HEK293T (cell line): ENCODE measurements around the gene GSTK1.

Experiments used
- CTCF ChIA-PET: fragments of 350-600 bp; formaldehyde crosslinking; extraction: SDS; loops from one replicate; lab custom pipeline; 2021; ENCODE audit warnings: antibody characterized with exemption, inconsistent platforms; lab: Yijun Ruan, JAX
- POLR2A ChIA-PET: fragments of 350-600 bp; formaldehyde crosslinking; extraction: SDS; loops from one replicate; lab custom pipeline; 2020; ENCODE audit warnings: antibody characterized with exemption, inconsistent platforms; lab: Yijun Ruan, JAX
- DNase-seq: peaks from one replicate; pipeline ENCODE4 v3.0.0; 2012; ENCODE audit warnings: mixed read lengths; ENCODE audit errors: extremely low spot score
- ARNT ChIP-seq: fragments of 450-650 bp; IDR thresholded peaks from 2 replicates; pipeline ENCODE4 v1.6.1; 2017; ENCODE audit warnings: mild to moderate bottlenecking
- BHLHE40 ChIP-seq: fragments of 450-650 bp; IDR thresholded peaks from 2 replicates; pipeline ENCODE4 v1.6.1; 2016; ENCODE audit warnings: mild to moderate bottlenecking, moderate library complexity, borderline replicate concordance
- CTBP1 ChIP-seq: fragments of 450-650 bp; IDR thresholded peaks from 2 replicates; pipeline ENCODE4 v1.6.1; 2016; ENCODE audit warnings: borderline replicate concordance
- ELF4 ChIP-seq: fragments of 450-650 bp; IDR thresholded peaks from 2 replicates; pipeline ENCODE4 v1.6.1; 2017; ENCODE audit warnings: antibody characterized with exemption
- FOXA1 ChIP-seq: fragments of 450-650 bp; IDR thresholded peaks from 2 replicates; pipeline ENCODE4 v1.6.1; 2016; ENCODE audit warnings: mild to moderate bottlenecking
- FOXK2 ChIP-seq: fragments of 450-650 bp; IDR thresholded peaks from 2 replicates; pipeline ENCODE4 v1.6.1; 2016; ENCODE audit warnings: mild to moderate bottlenecking
- FOXM1 ChIP-seq: fragments of 450-650 bp; IDR thresholded peaks from 2 replicates; pipeline ENCODE4 v1.6.1; 2017; ENCODE audit warnings: mild to moderate bottlenecking, borderline replicate concordance
- HDGF ChIP-seq: fragments of 450-650 bp; IDR thresholded peaks from 2 replicates; pipeline ENCODE4 v1.6.1; 2017; ENCODE audit warnings: antibody characterized with exemption, borderline replicate concordance
- L3MBTL2 ChIP-seq: fragments of 450-650 bp; conservative IDR thresholded peaks from 2 replicates; pipeline ENCODE4 v1.6.1; 2016; ENCODE audit warnings: mild to moderate bottlenecking
- LEF1 ChIP-seq: fragments of 450-650 bp; IDR thresholded peaks from 2 replicates; pipeline ENCODE4 v1.6.1; 2017; ENCODE audit warnings: mild to moderate bottlenecking, borderline replicate concordance
- NFRKB ChIP-seq: fragments of 450-650 bp; IDR thresholded peaks from 2 replicates; pipeline ENCODE4 v1.6.1; 2016; ENCODE audit warnings: mild to moderate bottlenecking, moderate library complexity
- PKNOX1 ChIP-seq: fragments of 450-650 bp; IDR thresholded peaks from 2 replicates; pipeline ENCODE4 v1.6.1; 2016
- SP1 ChIP-seq: fragments of 450-650 bp; IDR thresholded peaks from 2 replicates; pipeline ENCODE4 v1.6.1; 2017
- SUZ12 ChIP-seq: fragments of 450-650 bp; IDR thresholded peaks from 2 replicates; pipeline ENCODE4 v1.6.1; 2016; ENCODE audit warnings: mild to moderate bottlenecking
- TARDBP ChIP-seq: fragments of 450-650 bp; IDR thresholded peaks from 2 replicates; pipeline ENCODE4 v1.6.1; 2016
- ZNF384 ChIP-seq: fragments of 450-650 bp; IDR thresholded peaks from 2 replicates; pipeline ENCODE4 v1.6.1; 2016

Gene GSTK1

GRCh38 chr7:143283381-143283780, 20.1 kb downstream of the GSTK1 start:
- no peak for TF ChIP-seq LEF1
- TF ChIP-seq L3MBTL2 = no peak
- TF ChIP-seq FOXA1 = no peak
- TF ChIP-seq HDGF = no peak
- TF ChIP-seq ZNF384 = no peak
- no peak for TF ChIP-seq FOXK2
- no peak for TF ChIP-seq BHLHE40
- TF ChIP-seq NFRKB = no peak
- DNase-seq = no peak
- ChIA-PET CTCF (interaction anchor here (0.8 to 1.0 kb wide), 2 partner anchors 9 to 97 kb away, joined by 3 read pairs; no protein-coding TSS in a partner anchor), POLR2A (interaction anchor here (1.7 kb wide), 1 partner anchor 20 kb away, joined by 5 read pairs; the partner anchor contains the start of gene GSTK1)

GRCh38 chr7:143284591-143285469, 21.6 kb downstream of the GSTK1 start, which contains the start of gene TMEM139:
TMEM139 (plus strand) TSS chr7:143284958; CDS start chr7:143285958, 1,000 bp downstream.
- DNase-seq = peak; percentile 39
- ChIA-PET CTCF (no interaction called here), POLR2A (no interaction called here)
- no peak for TF ChIP-seq NFRKB
- TF ChIP-seq ELF4 = no peak
- no peak for TF ChIP-seq L3MBTL2
- TF ChIP-seq CTBP1 = no peak
- no peak for TF ChIP-seq BHLHE40
- no peak for TF ChIP-seq ARNT
- TF ChIP-seq FOXA1 = no peak
- TF ChIP-seq FOXM1 = no peak

GRCh38 chr7:143285470-143285778, 22.2 kb downstream of the GSTK1 start:
- DNase-seq = no peak
- ChIA-PET POLR2A (interaction anchor here (1.1 kb wide), 1 partner anchor 11 kb away, joined by 3 read pairs; no protein-coding TSS in a partner anchor), CTCF (no interaction called here)
- TF ChIP-seq CTBP1 (no peak), FOXM1 (no peak), SUZ12 (no peak), ARNT (no peak), FOXK2 (no peak), TARDBP (no peak), SP1 (no peak), ZNF384 (no peak), BHLHE40 (no peak), ELF4 (no peak), PKNOX1 (no peak), LEF1 (no peak), L3MBTL2 (no peak), FOXA1 (no peak), NFRKB (no peak), HDGF (no peak)

- ChIA-PET POLR2A (interaction anchor here (1.1 to 2.5 kb wide), 2 partner anchors 10 to 22 kb away, joined by 3 to 29 read pairs; partner anchors contain the start of gene GSTK1), CTCF (no interaction called here)
- TF ChIP-seq L3MBTL2 (no peak), SP1 (no peak), FOXM1 (no peak), BHLHE40 (no peak), FOXK2 (no peak)
- DNase-seq = no peak
Measured at GRCh38 chr7:143285806-143286521, 22.7 kb downstream of the GSTK1 start.

- no peak for DNase-seq
- ChIA-PET POLR2A (interaction anchor here (1.1 to 2.5 kb wide), 2 partner anchors 10 to 23 kb away, joined by 3 to 29 read pairs; partner anchors contain the start of gene GSTK1), CTCF (no interaction called here)
- TF ChIP-seq ARNT (no peak), CTBP1 (no peak), FOXA1 (no peak), FOXM1 (no peak), LEF1 (no peak), ELF4 (no peak), TARDBP (no peak), L3MBTL2 (no peak), FOXK2 (no peak), SP1 (no peak), SUZ12 (no peak), NFRKB (no peak), PKNOX1 (no peak), HDGF (no peak), ZNF384 (no peak)
Measured at GRCh38 chr7:143286522-143286890, 23.3 kb downstream of the GSTK1 start.
